SU-DHL-6 (cell line): Measurements from ENCODE around the gene DSEL.

Experiments used
- CTCF ChIP-seq: fragments of 200-600 bp; sonication (generic); IDR thresholded peaks from one replicate; pipeline ENCODE4 v1.5.1; 2017; ENCODE audit warnings: antibody characterized with exemption, mild to moderate bottlenecking, low read length, moderate library complexity; ENCODE audit not compliant: insufficient read depth, poor library complexity, severe bottlenecking
- EZH2phosphoT487 ChIP-seq: fragments of 200-600 bp; sonication (generic), shearing (Covaris generic); conservative IDR thresholded peaks from 2 replicates; pipeline ENCODE4 v1.6.1; 2018; ENCODE audit warnings: mild to moderate bottlenecking, antibody characterized with exemption, low read length, moderate library complexity, mixed read lengths

- no peak for TF ChIP-seq CTCF
- TF ChIP-seq EZH2phosphoT487, result no peak
These were observed at the start of gene DSEL for GRCh38 chr18:67516539-67517443.
